ENCODE data around the gene TOX3. TPM values are rescaled to one million over a fixed set of nuclear protein-coding genes. Genes with fewer than 3 reads are reported as not detected.

Gene TOX3
- total and polyA plus RNA-seq, 4 donors = 1.3 to 3.5 (median 2.4) TPM

GRCh38 chr16:52528393-52529065 lies 18.4 kb downstream of the TOX3 start:
- WGBS = 82% methylated on average over 5 of the region's 5 CpGs
- no peaks in the 10 kb centered on the region for H3K36me3 ChIP-seq (ENCODE audit: control insufficient read depth in 4 of 4, insufficient read depth in 3 of 4, low read depth in 1 of 4, low read length in 3 of 4)
- no peak overlapping the region for H3K27ac ChIP-seq (ENCODE audit: low read depth in 1 of 2, low read length in 2 of 2)

DNA sequence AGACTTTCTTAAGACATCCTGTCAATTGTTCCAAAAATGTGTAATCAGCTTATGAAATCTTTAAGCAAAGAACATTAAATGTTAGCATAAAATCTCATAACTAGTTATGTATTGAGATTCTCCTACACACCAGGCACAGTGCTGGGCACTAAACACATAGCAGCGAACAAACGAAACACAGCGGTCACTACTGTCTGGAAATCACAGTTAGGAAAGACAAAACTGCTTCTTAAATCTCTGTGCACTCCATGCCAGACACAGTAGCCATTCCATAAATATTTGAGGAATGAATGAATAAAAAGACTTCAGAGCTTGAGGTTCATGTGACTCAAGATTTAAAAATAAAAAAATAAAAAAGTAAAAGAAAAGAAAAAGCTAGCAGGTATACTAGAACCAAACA lies 20.1 kb downstream of the TOX3 start:
- no peaks in the 10 kb centered on the region for H3K9me3 ChIP-seq (ENCODE audit: control insufficient read depth in 4 of 4, low read length in 3 of 4)
- TF ChIP-seq HNF4G (IDR thresholded peaks at IDR 0.05) (no peak), HNF4A (conservative IDR thresholded peaks at IDR 0.05) (no peak), FOXA1 (IDR thresholded peaks at IDR 0.05) (no peak), REST (IDR thresholded peaks at IDR 0.05) (no peak), ZBTB33 (IDR thresholded peaks at IDR 0.05) (no peak), CTCF (IDR thresholded peaks at IDR 0.05; ENCODE audit: low read depth, low read length, missing input control) (no peak), RAD21 (IDR thresholded peaks at IDR 0.05) (no peak), JUND (IDR thresholded peaks at IDR 0.05) (no peak), TAF1 (conservative IDR thresholded peaks at IDR 0.05) (no peak), GABPA (IDR thresholded peaks at IDR 0.05 in 1 of 2, conservative IDR thresholded peaks at IDR 0.05 in 1 of 2) (no peak), SP1 (IDR thresholded peaks at IDR 0.05) (no peak), EGR1 (IDR thresholded peaks at IDR 0.05; ENCODE audit: low read depth in 2 of 2) (no peak), MAX (IDR thresholded peaks at IDR 0.05) (no peak), RXRA (IDR thresholded peaks at IDR 0.05) (no peak)
- TF ChIP-seq, protein P1, sequence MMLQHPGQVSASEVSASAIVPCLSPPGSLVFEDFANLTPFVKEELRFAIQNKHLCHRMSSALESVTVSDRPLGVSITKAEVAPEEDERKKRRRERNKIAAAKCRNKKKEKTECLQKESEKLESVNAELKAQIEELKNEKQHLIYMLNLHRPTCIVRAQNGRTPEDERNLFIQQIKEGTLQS (IDR thresholded peaks at IDR 0.05) = no peak
- DNase-seq (ENCODE audit: low spot score) = no peak
- no peaks in the 10 kb centered on the region for H3K36me3 ChIP-seq (ENCODE audit: control insufficient read depth in 4 of 4, insufficient read depth in 3 of 4, low read depth in 1 of 4, low read length in 3 of 4)
- no peaks in the 10 kb centered on the region for H3K27me3 ChIP-seq (ENCODE audit: control insufficient read depth in 4 of 4, insufficient read depth in 4 of 4, low read length in 3 of 4)
- no peak overlapping the region for H3K27ac ChIP-seq (ENCODE audit: low read depth in 1 of 2, low read length in 2 of 2)
- WGBS = 91% methylated on average over 3 of the region's 3 CpGs
- H3K4me3 ChIP-seq (ENCODE audit: low read depth in 1 of 3, low read length in 3 of 3) = no peak overlapping the region
- no peak overlapping the region for H3K9ac ChIP-seq (ENCODE audit: low read depth in 1 of 2, low read length in 2 of 2)
- peaks cover 1 to 5% (median 3%) of the 10 kb centered on the region in 4 donors for H3K4me1 ChIP-seq (ENCODE audit: control insufficient read depth in 4 of 4, insufficient read depth in 4 of 4, low read length in 3 of 4)

More at GRCh38 chr16:52528393-52529065, 18.4 kb downstream of the TOX3 start:
- no peaks in the 10 kb centered on the region for H3K27me3 ChIP-seq (ENCODE audit: control insufficient read depth in 4 of 4, insufficient read depth in 4 of 4, low read length in 3 of 4)
- H3K9me3 ChIP-seq (ENCODE audit: control insufficient read depth in 4 of 4, low read length in 3 of 4) = no peaks in the 10 kb centered on the region
- H3K4me3 ChIP-seq (ENCODE audit: low read depth in 1 of 3, low read length in 3 of 3) = no peak overlapping the region
- H3K4me1 ChIP-seq (ENCODE audit: control insufficient read depth in 4 of 4, insufficient read depth in 4 of 4, low read length in 3 of 4) = peaks cover 1 to 5% (median 3%) of the 10 kb centered on the region in 4 donors
- no peak overlapping the region for H3K9ac ChIP-seq (ENCODE audit: low read depth in 1 of 2, low read length in 2 of 2)
- TF ChIP-seq HNF4A (conservative IDR thresholded peaks at IDR 0.05) = peak in 1 of 2 donors; percentile 7
- no peak for TF ChIP-seq NR2F2 (IDR thresholded peaks at IDR 0.05)
- TF ChIP-seq RAD21 (IDR thresholded peaks at IDR 0.05) = peak in 1 of 2 donors; percentile 42
- DNase-seq (ENCODE audit: low spot score) = no peak

Data from liver (tissue), 9 donors.